Pancreas (tissue), 10 donors: ENCODE data around the gene DNAJC11. TPM values are rescaled to one million over a fixed set of nuclear protein-coding genes. Genes with fewer than 3 reads are reported as not detected.

ENCODE experiments used
- ATAC-seq, 4 donors: fragments of 200-7000 bp; cut with Tn5 transposase; one replicate each; pipeline versions ENCODE4 v1.8.0 to v1.9.1; 2020; ENCODE audit warnings: mild to moderate bottlenecking in 4 of 4, moderate library complexity in 4 of 4
- DNase-seq, 6 donors: peaks; one replicate each; pipeline ENCODE4 v3.0.0-alpha.2; 2020
- FAIRE-seq: peaks from 2 replicates; lab custom pipeline; 2012; peaks lifted over from hg19 to GRCh38; lab: Jason Lieb, UNC
- H3K27ac ChIP-seq, 4 donors: fragments of 200-600 bp; sonication (generic); 1 replicate in 3 of 4; 2 replicates in 1 of 4; pipeline versions ENCODE4 v1.5.0 to v1.8.0; 2020
- H3K27me3 ChIP-seq, 4 donors: fragments of 200-600 bp; one replicate each; pipeline ENCODE4 v1.8.0; 2021
- H3K36me3 ChIP-seq, 3 donors: fragments of 200-600 bp; sonication (generic) in 1 of 3; one replicate each; pipeline versions ENCODE4 v1.5.0 to v1.8.0; 2020 to 2021
- H3K4me1 ChIP-seq, 3 donors: fragments of 200-600 bp; one replicate each; pipeline ENCODE4 v1.8.0; 2021
- H3K4me3 ChIP-seq, 4 donors: fragments of 200-600 bp; sonication (generic) in 2 of 4; one replicate each; pipeline versions ENCODE4 v1.5.0 to v1.8.0; 2020 to 2021
- H3K9me3 ChIP-seq, 4 donors: fragments of 200-600 bp; one replicate each; pipeline ENCODE4 v1.8.0; 2021
- WGBS, 2 donors: extraction: QIAGEN DNeasy Blood & Tissue Kit; methylation state at CpG; one replicate each; pipeline ENCODE4 v1.1.7; 2013; 5-methylcytosine and 5-hydroxymethylcytosine counted together
- intact Hi-C, 3 donors: fragments of 100-400 bp; cut with DNase I; formaldehyde crosslinking; loops; one replicate each; pipeline versions ENCODE4 v1.11.1 to v1.14.2; 2022
- polyA plus RNA-seq, 2 donors: library from polyadenylated mRNA; stranded (reverse); fragments of 200-250 nt; gene quantifications; one replicate each; pipeline ENCODE4 v1.2.3, GENCODE V29; 2013
- total RNA-seq, 6 donors: library from RNA; stranded (reverse); fragmentation: NEBNext Ultra II Directional in 4 of 6; extraction: Animal tissue kit (Norgen Biotek cat#: 25700) in 4 of 6; gene quantifications; one replicate each; pipeline versions ENCODE4 v1.2.1 to v1.2.4, GENCODE V29; 2021 to 2023
- TF ChIP-seq, protein P1 (sequence below), 4 donors: fragments of 200-600 bp; sonication (generic) in 3 of 4; IDR thresholded peaks; one replicate each; pipeline versions ENCODE4 v1.5.0 to v1.8.0; 2021; ENCODE audit warnings: antibody characterized with exemption in 4 of 4
- donor health status: healthy with polysubstance abuse.
- donor health status: DM: no; HTN: no; CAD: no; lungs with moderate emphysema.
- donor health status: DM: no; HTN: no; CAD: no.
- donor health status: control.
- donor health status: control.
- donor health status: Bipolar disorder and iron deficiency.
- donor health status: DM: yes; HTN: yes; CAD: no.
- donor health status: DM: no; HTN: no; CAD: no.
- donor health status: DM: no; HTN: no; CAD: no.
- donor health status: DM: yes; HTN: yes; CAD: no.

The DNAJC11 gene
- total and polyA plus RNA-seq, 8 donors = 14.9 to 30.6 (median 20.2) TPM

DNA sequence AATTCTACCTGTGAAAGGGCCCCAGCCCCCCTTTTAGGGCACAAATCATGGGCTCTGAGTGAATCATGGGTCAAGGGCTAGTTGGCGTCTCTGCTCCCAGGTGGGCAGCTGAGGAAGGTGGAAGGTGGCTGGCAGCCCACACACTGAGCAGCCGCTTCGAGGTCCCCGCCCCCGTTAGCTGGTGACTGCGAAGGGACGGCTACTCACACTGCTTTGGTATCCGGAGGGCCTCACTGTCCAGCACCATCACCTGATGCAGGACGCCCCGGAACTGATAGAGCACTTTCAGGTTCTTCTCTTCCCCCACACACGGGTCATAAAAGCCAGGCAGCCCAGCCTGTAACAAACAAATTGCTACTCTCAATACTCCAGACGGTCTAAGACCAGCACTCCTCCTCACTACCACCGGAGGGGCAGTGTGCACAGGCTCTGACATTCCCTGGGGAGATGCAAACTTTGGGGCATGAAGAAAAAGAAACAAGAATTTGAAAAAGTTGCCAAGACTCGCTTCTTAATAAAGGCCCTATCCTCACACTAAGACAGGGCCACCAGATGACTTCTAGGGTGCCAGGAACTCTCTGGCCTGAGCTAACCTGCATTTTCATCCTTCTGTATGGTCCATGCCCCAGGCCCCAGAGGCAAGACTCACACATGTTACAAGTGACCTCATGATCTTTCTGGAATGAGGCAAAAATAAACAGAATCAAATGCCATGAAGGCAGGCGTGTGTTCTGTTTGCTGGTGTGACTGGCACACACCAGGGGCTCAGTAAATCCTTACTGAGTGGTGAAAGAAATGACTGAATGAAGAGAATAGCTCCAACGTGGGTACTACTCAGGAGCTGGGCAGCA, 65.5 kb downstream of the DNAJC11 start:
- TF ChIP-seq, protein P1, sequence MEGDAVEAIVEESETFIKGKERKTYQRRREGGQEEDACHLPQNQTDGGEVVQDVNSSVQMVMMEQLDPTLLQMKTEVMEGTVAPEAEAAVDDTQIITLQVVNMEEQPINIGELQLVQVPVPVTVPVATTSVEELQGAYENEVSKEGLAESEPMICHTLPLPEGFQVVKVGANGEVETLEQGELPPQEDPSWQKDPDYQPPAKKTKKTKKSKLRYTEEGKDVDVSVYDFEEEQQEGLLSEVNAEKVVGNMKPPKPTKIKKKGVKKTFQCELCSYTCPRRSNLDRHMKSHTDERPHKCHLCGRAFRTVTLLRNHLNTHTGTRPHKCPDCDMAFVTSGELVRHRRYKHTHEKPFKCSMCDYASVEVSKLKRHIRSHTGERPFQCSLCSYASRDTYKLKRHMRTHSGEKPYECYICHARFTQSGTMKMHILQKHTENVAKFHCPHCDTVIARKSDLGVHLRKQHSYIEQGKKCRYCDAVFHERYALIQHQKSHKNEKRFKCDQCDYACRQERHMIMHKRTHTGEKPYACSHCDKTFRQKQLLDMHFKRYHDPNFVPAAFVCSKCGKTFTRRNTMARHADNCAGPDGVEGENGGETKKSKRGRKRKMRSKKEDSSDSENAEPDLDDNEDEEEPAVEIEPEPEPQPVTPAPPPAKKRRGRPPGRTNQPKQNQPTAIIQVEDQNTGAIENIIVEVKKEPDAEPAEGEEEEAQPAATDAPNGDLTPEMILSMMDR (IDR thresholded peaks at IDR 0.05) = no peak
- DNase-seq (no peak), ATAC-seq (peak in 1 of 4 donors; percentile 10), FAIRE-seq (no peak)
- no peaks in the 10 kb centered on the region for H3K9me3 ChIP-seq
- H3K4me1 ChIP-seq = peaks cover 0 to 4% (median 0%) of the 10 kb centered on the region in 3 donors
- H3K27me3 ChIP-seq = no peaks in the 10 kb centered on the region
- intact Hi-C loops = no loop called here
- H3K4me3 ChIP-seq = no peak overlapping the region
- peak overlapping the region in 1 of 4 donors; percentile 17 for H3K27ac ChIP-seq
- H3K36me3 ChIP-seq = peaks cover 0 to 50% (median 15%) of the 10 kb centered on the region in 3 donors
- WGBS, 2 donors = 69 to 70% methylated on average over 16 of the region's 16 CpGs

DNA sequence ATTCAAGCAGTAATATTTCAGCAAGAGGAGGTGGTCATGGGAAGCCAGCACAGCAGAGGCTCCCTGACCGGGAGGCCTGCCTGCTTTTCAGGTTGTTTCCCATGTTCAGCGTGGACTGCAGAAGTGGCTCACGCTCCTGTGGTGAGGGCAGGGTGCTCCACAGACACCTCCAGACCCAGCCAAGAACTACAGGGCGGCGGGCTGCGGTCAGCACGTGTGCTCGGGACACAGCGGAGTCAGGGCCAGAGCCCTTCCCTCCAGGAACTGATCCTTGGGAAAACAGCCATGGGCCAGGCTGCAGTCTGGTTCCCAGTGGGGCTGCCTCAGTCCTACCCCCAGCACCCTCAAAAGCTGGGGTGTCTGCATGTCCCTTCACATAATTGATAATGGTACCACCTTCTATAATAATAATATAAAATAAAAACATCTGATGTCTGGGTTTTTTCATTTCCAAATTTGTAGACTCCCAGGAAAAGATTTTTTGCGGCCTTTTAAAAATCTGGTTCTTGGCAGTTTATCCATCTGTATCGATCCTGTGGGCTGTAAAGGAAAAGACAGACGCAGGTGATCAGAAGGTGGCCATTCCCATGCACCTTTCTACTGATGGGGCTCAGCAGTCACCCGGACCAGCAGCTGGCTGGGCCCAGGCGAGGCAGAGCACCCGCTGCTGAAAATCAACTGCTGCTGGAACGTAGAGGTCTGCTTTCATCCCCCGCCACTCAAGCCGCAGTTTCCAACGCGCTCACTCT, 66.3 kb downstream of the DNAJC11 start:
- ATAC-seq (peak; percentile 15 to 55 (median 44)), FAIRE-seq (no peak), DNase-seq (peak in 1 of 6 donors; percentile 73)
- intact Hi-C loops = no loop called here
- H3K36me3 ChIP-seq = peaks cover 0 to 47% (median 15%) of the 10 kb centered on the region in 3 donors
- no peaks in the 10 kb centered on the region for H3K27me3 ChIP-seq
- H3K27ac ChIP-seq = peak overlapping the region in 1 of 4 donors; percentile 17
- no peak overlapping the region for H3K4me3 ChIP-seq
- 56 to 58% methylated on average over 20 of the region's 20 CpGs for WGBS, 2 donors
- H3K4me1 ChIP-seq = peaks cover 0 to 4% (median 0%) of the 10 kb centered on the region in 3 donors
- TF ChIP-seq, protein P1 (IDR thresholded peaks at IDR 0.05) = no peak
- H3K9me3 ChIP-seq = no peaks in the 10 kb centered on the region

- Histone ChIP-seq H3K36me3 (peaks cover 0 to 46% (median 15%) of the 10 kb centered on the region in 3 donors), H3K27me3 (no peaks in the 10 kb centered on the region), H3K4me1 (peaks cover 0 to 4% (median 0%) of the 10 kb centered on the region in 3 donors), H3K4me3 (no peak overlapping the region), H3K9me3 (no peaks in the 10 kb centered on the region), H3K27ac (no peak overlapping the region)
- WGBS, 2 donors = 65 to 69% methylated on average over 29 of the region's 29 CpGs
- DNase-seq (peak; percentile 47 to 89 (median 77)), FAIRE-seq (no peak), ATAC-seq (peak; percentile 63 to 85 (median 80))
- intact Hi-C loops = no loop called here
- TF ChIP-seq, protein P1 (IDR thresholded peaks at IDR 0.05) = peak in 3 of 4 donors; percentile 21 to 38 (median 22)
These were observed 67.1 kb downstream of the DNAJC11 start for GRCh38 chr1:6634371-6635052.

DNA sequence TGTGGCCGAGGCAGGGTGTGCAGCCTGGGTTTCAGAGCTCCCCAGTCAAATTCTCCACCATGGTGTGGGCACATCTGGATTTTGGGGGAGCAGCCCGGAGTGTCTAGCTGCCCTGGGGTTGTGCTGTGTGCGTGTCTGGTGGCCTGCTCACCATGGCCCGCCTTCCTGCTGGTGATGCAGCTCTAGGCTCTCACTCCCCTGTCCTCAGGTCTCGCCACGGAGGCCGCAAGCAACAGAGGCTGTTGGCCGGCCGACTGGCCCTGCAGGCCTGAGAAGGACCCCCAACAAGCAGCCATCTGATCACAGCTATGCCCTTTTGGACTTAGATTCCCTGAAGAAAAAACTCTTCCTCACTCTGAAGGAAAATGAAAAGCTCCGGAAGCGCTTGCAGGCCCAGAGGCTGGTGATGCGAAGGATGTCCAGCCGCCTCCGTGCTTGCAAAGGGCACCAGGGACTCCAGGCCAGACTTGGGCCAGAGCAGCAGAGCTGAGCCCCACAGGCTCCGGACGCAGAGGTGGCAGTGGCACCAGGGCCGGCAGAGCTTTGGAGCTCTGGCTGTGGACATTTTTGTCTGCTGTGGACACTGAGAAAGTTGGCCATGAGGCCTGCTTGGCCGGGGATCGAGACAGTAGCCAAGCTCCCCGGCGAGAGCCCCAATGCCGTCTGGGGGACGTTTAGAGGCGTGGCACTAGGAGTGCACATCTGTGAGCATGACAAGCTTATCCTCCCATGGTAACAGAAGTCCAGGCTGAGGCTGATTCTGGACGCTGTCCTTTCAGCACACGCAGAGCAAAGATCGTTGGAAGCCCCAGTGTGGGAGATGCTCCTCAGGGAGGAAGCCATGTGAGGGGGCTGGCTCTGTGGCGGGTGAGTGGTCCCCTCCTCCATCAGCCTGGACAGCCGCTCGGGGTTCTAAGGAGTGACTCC, 68.8 kb downstream of the DNAJC11 start:
- DNase-seq = no peak
- no peak for ATAC-seq
- no peaks in the 10 kb centered on the region for H3K9me3 ChIP-seq
- no peak overlapping the region for H3K27ac ChIP-seq
- WGBS, 2 donors = 88 to 92% methylated on average over 29 to 30 of the region's 30 CpGs
- peaks cover 0 to 40% (median 15%) of the 10 kb centered on the region in 3 donors for H3K36me3 ChIP-seq
- no peaks in the 10 kb centered on the region for H3K27me3 ChIP-seq
- FAIRE-seq = no peak
- TF ChIP-seq, protein P1 (IDR thresholded peaks at IDR 0.05) = no peak
- no peak overlapping the region for H3K4me3 ChIP-seq
- peaks cover 0 to 4% (median 0%) of the 10 kb centered on the region in 3 donors for H3K4me1 ChIP-seq
- intact Hi-C loops = no loop called here
